CD4-positive, CD25-positive, alpha-beta regulatory T cell (primary cell): ENCODE measurements around the gene PDLIM7. TPM values are rescaled to one million over a fixed set of nuclear protein-coding genes. Genes with fewer than 3 reads are reported as not detected.

Experiments used
- ATAC-seq, 2 donors: fragments of 150-1000 bp; cut with Tn5 transposase; one replicate each; pipeline ENCODE4 v1.10.0; 2021; ENCODE audit warnings: low read depth in 2 of 2, moderate number of reproducible peaks in 2 of 2, moderate library complexity in 1 of 2
- DNase-seq, 3 donors: peaks; one replicate each; pipeline versions ENCODE4 v3.0.0 to v3.0.0-alpha.2; 2012 to 2022; ENCODE audit warnings: mixed read lengths in 1 of 3
- H3K27ac ChIP-seq: one replicate; pipeline ENCODE4 v1.7.0; 2013; ENCODE audit warnings: mild to moderate bottlenecking, low read length; ENCODE audit not compliant: insufficient read depth, poor library complexity, severe bottlenecking
- H3K27me3 ChIP-seq: one replicate; pipeline ENCODE4 v1.7.0; 2013; ENCODE audit warnings: low read length; ENCODE audit not compliant: control insufficient read depth, insufficient read depth
- H3K36me3 ChIP-seq: one replicate; pipeline ENCODE4 v1.7.0; 2013; ENCODE audit warnings: mild to moderate bottlenecking, low read length, moderate library complexity; ENCODE audit not compliant: control insufficient read depth, insufficient read depth
- H3K4me1 ChIP-seq: 2 replicates; pipeline ENCODE4 v1.7.0; 2013; ENCODE audit warnings: mild to moderate bottlenecking, low read length; ENCODE audit not compliant: insufficient read depth, control insufficient read depth, poor library complexity, severe bottlenecking
- H3K4me3 ChIP-seq: one replicate; pipeline ENCODE4 v1.7.0; 2013; ENCODE audit warnings: low read depth, mild to moderate bottlenecking, low read length, moderate library complexity
- H3K9me3 ChIP-seq, 2 experiments: 1 replicate in 1 of 2; 2 replicates in 1 of 2; pipeline ENCODE4 v1.7.0; 2013; ENCODE audit warnings: low read length in 2 of 2, mild to moderate bottlenecking in 1 of 2, moderate library complexity in 1 of 2; ENCODE audit not compliant: control insufficient read depth in 2 of 2
- H3K27ac Mint-ChIP-seq, 3 donors: one replicate each; pipeline ENCODE4 v1.8.0; 2020 to 2022; ENCODE audit warnings: mild to moderate bottlenecking in 3 of 3, mixed read lengths in 3 of 3, moderate library complexity in 2 of 3
- H3K27me3 Mint-ChIP-seq: one replicate; pipeline ENCODE4 v1.8.0; 2022; ENCODE audit warnings: mild to moderate bottlenecking, mixed read lengths
- H3K36me3 Mint-ChIP-seq: one replicate; pipeline ENCODE4 v1.8.0; 2020; ENCODE audit warnings: mixed read lengths
- H3K4me1 Mint-ChIP-seq, 4 donors: one replicate each; pipeline ENCODE4 v1.8.0; 2020 to 2022; ENCODE audit warnings: mixed read lengths in 4 of 4, mild to moderate bottlenecking in 1 of 4
- H3K4me3 Mint-ChIP-seq, 4 donors: one replicate each; pipeline ENCODE4 v1.8.0; 2020 to 2022; ENCODE audit warnings: mild to moderate bottlenecking in 4 of 4, mixed read lengths in 4 of 4, moderate library complexity in 3 of 4
- H3K9me3 Mint-ChIP-seq, 7 donors: one replicate each; pipeline ENCODE4 v1.8.0; 2020 to 2022; ENCODE audit warnings: mixed read lengths in 7 of 7, mild to moderate bottlenecking in 3 of 7, moderate library complexity in 2 of 7
- polyA plus RNA-seq, 4 donors: library from polyadenylated mRNA; unstranded; fragments of 300-500 nt; fragmentation: Illumina TruSeq; gene quantifications; one replicate each; pipeline ENCODE4 v1.2.3, GENCODE V29; 2021
- total RNA-seq: library from RNA; stranded (reverse); gene quantifications from one replicate; pipeline ENCODE4 v1.2.3, GENCODE V29; 2022

PDLIM7 gene
- total and polyA plus RNA-seq, 5 donors from 2014 or later, result 1.6 to 7.8 (median 2.5) TPM

DNA sequence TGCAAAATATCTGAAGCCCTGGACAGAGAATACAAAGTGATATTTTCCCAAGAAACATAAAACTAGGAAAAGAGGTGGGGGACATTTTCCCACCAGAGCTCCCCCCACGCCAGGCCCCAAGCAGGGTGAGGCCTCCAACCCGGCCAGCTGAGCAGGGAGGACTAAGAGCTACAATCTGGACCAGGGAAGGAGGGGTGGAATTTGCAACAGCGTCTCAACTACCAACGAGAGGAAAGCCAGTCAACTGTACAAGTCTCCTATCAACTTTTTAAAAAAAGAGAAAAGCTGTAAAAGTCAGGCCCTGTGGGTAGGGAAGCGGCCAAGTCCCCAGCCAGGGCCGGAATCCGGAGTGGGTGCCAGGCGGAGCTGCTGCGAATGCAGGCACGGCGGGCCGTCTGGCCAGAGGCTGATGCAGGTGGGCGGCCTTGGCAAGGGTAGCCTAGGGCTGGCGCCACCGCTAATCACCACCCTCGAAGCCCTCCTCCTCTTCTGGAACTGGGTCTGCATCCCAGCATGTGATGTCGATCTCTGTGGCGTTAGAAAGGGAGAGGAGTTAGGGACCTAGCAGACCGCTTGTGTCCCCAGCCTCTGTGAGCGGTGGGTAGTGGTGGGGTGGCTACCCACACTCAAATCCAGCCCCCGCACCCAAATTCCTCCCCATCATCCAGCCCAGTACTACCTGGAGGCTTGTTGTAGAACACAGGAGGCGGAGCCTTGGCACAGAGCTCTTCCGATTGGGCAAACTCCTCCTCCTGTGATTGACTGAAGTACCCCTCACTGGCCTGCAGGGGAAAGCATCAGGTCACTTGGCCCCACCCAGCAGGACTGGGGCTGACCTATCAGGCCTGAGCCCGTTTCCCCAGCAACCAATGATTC lies 40.2 kb downstream of the PDLIM7 start:
- peaks cover 32% of the 10 kb centered on the region for H3K4me1 ChIP-seq
- no peaks in the 10 kb centered on the region for H3K9me3 ChIP-seq
- H3K27me3 ChIP-seq, result no peaks in the 10 kb centered on the region
- ATAC-seq, result peak in 1 of 2 donors; percentile 4
- Mint-ChIP-seq H3K4me1 (peaks cover 0 to 19% (median 10%) of the 10 kb centered on the region in 4 donors), H3K4me3 (peak overlapping the region in 3 of 4 donors; percentile 7 to 86 (median 53)), H3K27me3 (peaks cover 13% of the 10 kb centered on the region), H3K27ac (peak overlapping the region in 1 of 3 donors; percentile 36), H3K36me3 (no peaks in the 10 kb centered on the region), H3K9me3 (peaks cover 0 to 2% (median 0%) of the 10 kb centered on the region in 7 donors)
- H3K36me3 ChIP-seq, result no peaks in the 10 kb centered on the region
- no peak overlapping the region for H3K27ac ChIP-seq
- no peak overlapping the region for H3K4me3 ChIP-seq
- peak in 2 of 3 donors; percentile 55 to 76 for DNase-seq

GRCh38 chr5:177456591-177456964 lies 40.8 kb downstream of the PDLIM7 start:
- H3K36me3 Mint-ChIP-seq, result peaks cover 4% of the 10 kb centered on the region
- H3K4me3 Mint-ChIP-seq, result peak overlapping the region; percentile 86 to 94 (median 88)
- peaks cover 13% of the 10 kb centered on the region for H3K27me3 Mint-ChIP-seq
- DNase-seq (no peak), ATAC-seq (no peak)
- peaks cover 0 to 24% (median 15%) of the 10 kb centered on the region in 4 donors for H3K4me1 Mint-ChIP-seq
- no peak overlapping the region for H3K27ac ChIP-seq
- H3K27me3 ChIP-seq, result no peaks in the 10 kb centered on the region
- peaks cover 32% of the 10 kb centered on the region for H3K4me1 ChIP-seq
- H3K36me3 ChIP-seq, result no peaks in the 10 kb centered on the region
- peak overlapping the region in 1 of 3 donors; percentile 93 for H3K27ac Mint-ChIP-seq
- H3K9me3 ChIP-seq, result no peaks in the 10 kb centered on the region
- no peak overlapping the region for H3K4me3 ChIP-seq
- H3K9me3 Mint-ChIP-seq, result no peaks in the 10 kb centered on the region

GRCh38 chr5:177455661-177456590 lies 41.5 kb downstream of the PDLIM7 start:
- H3K27me3 Mint-ChIP-seq, result peaks cover 13% of the 10 kb centered on the region
- Histone ChIP-seq H3K9me3 (no peaks in the 10 kb centered on the region), H3K4me1 (peaks cover 32% of the 10 kb centered on the region), H3K27me3 (no peaks in the 10 kb centered on the region), H3K4me3 (peak overlapping the region; percentile 44), H3K36me3 (no peaks in the 10 kb centered on the region), H3K27ac (peak overlapping the region; percentile 98)
- H3K9me3 Mint-ChIP-seq, result no peaks in the 10 kb centered on the region
- DNase-seq, result peak; percentile 84 to 91 (median 89)
- ATAC-seq, result peak; percentile 30 to 32
- H3K36me3 Mint-ChIP-seq, result peaks cover 4% of the 10 kb centered on the region
- H3K4me3 Mint-ChIP-seq, result peak overlapping the region; percentile 86 to 94 (median 88)
- H3K4me1 Mint-ChIP-seq, result peaks cover 0 to 24% (median 15%) of the 10 kb centered on the region in 4 donors
- H3K27ac Mint-ChIP-seq, result peak overlapping the region; percentile 75 to 93 (median 84)

GRCh38 chr5:177455036-177455660 lies 42.3 kb downstream of the PDLIM7 start:
- Mint-ChIP-seq H3K27me3 (peaks cover 13% of the 10 kb centered on the region), H3K9me3 (no peaks in the 10 kb centered on the region)

DNA sequence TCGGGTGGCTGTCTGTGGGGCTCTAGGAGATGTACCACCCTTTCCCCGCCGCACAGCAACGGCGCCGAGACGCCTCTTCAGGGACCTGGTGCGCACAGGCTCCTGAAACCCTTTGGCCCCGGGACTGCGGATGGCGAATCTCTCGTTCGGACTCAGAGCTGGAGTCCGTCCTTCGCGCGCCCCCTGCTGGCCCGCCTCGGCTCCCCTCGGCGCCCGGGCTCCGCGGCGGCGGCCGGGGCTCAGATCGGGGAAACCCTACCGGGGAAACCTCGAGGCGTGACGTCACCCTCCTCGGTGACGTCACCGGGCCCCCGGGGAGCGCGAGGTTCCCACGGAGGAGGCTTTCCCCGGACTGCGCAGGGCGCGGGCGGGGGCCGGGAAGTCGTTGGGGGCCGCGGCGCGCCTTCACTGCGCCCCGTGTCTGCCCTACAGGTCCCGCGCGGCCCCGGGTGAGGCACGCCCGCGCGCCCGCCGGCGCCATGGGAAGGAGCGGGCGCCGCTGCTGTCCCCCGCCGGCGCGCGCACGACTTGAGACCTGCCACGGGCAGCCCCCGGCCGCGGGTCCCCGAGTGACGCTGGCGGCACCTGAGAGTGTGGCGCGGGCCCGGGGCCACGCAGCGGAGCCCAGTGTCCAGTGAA lies 42.9 kb downstream of the PDLIM7 start:
- H3K27ac Mint-ChIP-seq, result peak overlapping the region in 1 of 3 donors; percentile 52
- peaks cover 0 to 27% (median 15%) of the 10 kb centered on the region in 4 donors for H3K4me1 Mint-ChIP-seq
- H3K4me1 ChIP-seq, result peaks cover 32% of the 10 kb centered on the region

More at GRCh38 chr5:177455036-177455660, 42.3 kb downstream of the PDLIM7 start:
- ATAC-seq, result peak; percentile 68 to 72
- Histone ChIP-seq H3K27me3 (no peaks in the 10 kb centered on the region), H3K9me3 (no peaks in the 10 kb centered on the region), H3K36me3 (no peaks in the 10 kb centered on the region), H3K4me1 (peaks cover 32% of the 10 kb centered on the region), H3K4me3 (no peak overlapping the region), H3K27ac (peak overlapping the region; percentile 98)
- Mint-ChIP-seq H3K27ac (peak overlapping the region in 1 of 3 donors; percentile 75), H3K4me3 (peak overlapping the region; percentile 86 to 94 (median 88)), H3K36me3 (peaks cover 4% of the 10 kb centered on the region), H3K4me1 (peaks cover 0 to 27% (median 15%) of the 10 kb centered on the region in 4 donors)
- DNase-seq, result peak; percentile 87 to 94 (median 92)

GRCh38 chr5:177453852-177454396 lies 43.5 kb downstream of the PDLIM7 start:
- DNase-seq, result no peak
- peaks cover 4% of the 10 kb centered on the region for H3K36me3 Mint-ChIP-seq
- peak overlapping the region; percentile 68 to 92 (median 91) for H3K27ac Mint-ChIP-seq
- H3K4me3 ChIP-seq, result no peak overlapping the region
- H3K27ac ChIP-seq, result peak overlapping the region; percentile 98
- H3K4me3 Mint-ChIP-seq, result peak overlapping the region; percentile 81 to 96 (median 85)
- no peaks in the 10 kb centered on the region for H3K9me3 Mint-ChIP-seq
- peaks cover 0 to 29% (median 17%) of the 10 kb centered on the region in 4 donors for H3K4me1 Mint-ChIP-seq
- no peak for ATAC-seq
- H3K27me3 ChIP-seq, result no peaks in the 10 kb centered on the region
- H3K4me1 ChIP-seq, result peaks cover 34% of the 10 kb centered on the region
- no peaks in the 10 kb centered on the region for H3K36me3 ChIP-seq
- H3K27me3 Mint-ChIP-seq, result peaks cover 14% of the 10 kb centered on the region
- no peaks in the 10 kb centered on the region for H3K9me3 ChIP-seq

More for the DNA sequence above, 42.9 kb downstream of the PDLIM7 start:
- DNase-seq (peak; percentile 84 to 94 (median 88)), ATAC-seq (peak; percentile 47 to 49)
- H3K4me3 ChIP-seq, result no peak overlapping the region
- H3K27ac ChIP-seq, result peak overlapping the region; percentile 98
- Mint-ChIP-seq H3K36me3 (peaks cover 4% of the 10 kb centered on the region), H3K9me3 (no peaks in the 10 kb centered on the region), H3K27me3 (peaks cover 13% of the 10 kb centered on the region), H3K4me3 (peak overlapping the region; percentile 86 to 96 (median 88))
- no peaks in the 10 kb centered on the region for H3K36me3 ChIP-seq
- no peaks in the 10 kb centered on the region for H3K9me3 ChIP-seq
- no peaks in the 10 kb centered on the region for H3K27me3 ChIP-seq
